GM23338 (cell line): Measurements from ENCODE around the gene FLNA. TPM values are rescaled to one million over a fixed set of nuclear protein-coding genes. Genes with fewer than 3 reads are reported as not detected.

Experiments used
- ATAC-seq: fragments of 200-7000 bp; cut with Tn5 transposase; 3 replicates; pipeline ENCODE4 v1.9.1; 2020
- DNase-seq: peaks from one replicate; pipeline ENCODE4 v3.0.0-alpha.2; 2015; ENCODE audit warnings: low spot score
- H2AFZ ChIP-seq: fragments of 200-600 bp; sonication (generic); 2 replicates; pipeline ENCODE4 v1.8.0; 2016; ENCODE audit warnings: antibody characterized with exemption, mild to moderate bottlenecking, moderate library complexity
- H3F3A ChIP-seq: fragments of 200-600 bp; sonication (generic); replicated peaks from 2 replicates; pipeline ENCODE4 v1.8.0; 2017; ENCODE audit warnings: antibody characterized with exemption, mixed run types, low read depth
- H3K27ac ChIP-seq: fragments of 200-600 bp; sonication (generic); 2 replicates; pipeline ENCODE4 v1.6.1; 2016; ENCODE audit warnings: low read depth
- H3K27me3 ChIP-seq: fragments of 200-600 bp; sonication (generic); 2 replicates; pipeline ENCODE4 v1.8.0; 2016; ENCODE audit warnings: mild to moderate bottlenecking, mixed run types, moderate library complexity; ENCODE audit not compliant: insufficient read depth
- H3K36me3 ChIP-seq: fragments of 200-600 bp; sonication (generic); 2 replicates; pipeline ENCODE4 v1.8.0; 2016; ENCODE audit warnings: mild to moderate bottlenecking; ENCODE audit not compliant: insufficient read depth
- H3K4me1 ChIP-seq: fragments of 200-600 bp; sonication (generic); 2 replicates; pipeline ENCODE4 v1.8.0; 2016; ENCODE audit warnings: mild to moderate bottlenecking, moderate library complexity; ENCODE audit not compliant: insufficient read depth
- H3K4me2 ChIP-seq: fragments of 200-600 bp; sonication (generic); 2 replicates; pipeline ENCODE4 v1.7.1; 2017; ENCODE audit warnings: mixed run types
- H3K4me3 ChIP-seq: fragments of 200-600 bp; sonication (generic); 2 replicates; pipeline ENCODE4 v1.6.1; 2016; ENCODE audit warnings: mixed run types
- H3K79me2 ChIP-seq: fragments of 200-600 bp; sonication (generic); replicated peaks from 2 replicates; pipeline ENCODE4 v1.8.0; 2017; ENCODE audit warnings: mild to moderate bottlenecking; ENCODE audit not compliant: insufficient read depth
- H3K9me2 ChIP-seq: fragments of 200-600 bp; sonication (generic); 2 replicates; pipeline ENCODE4 v1.8.0; 2017; ENCODE audit not compliant: insufficient read depth
- H4K20me1 ChIP-seq: fragments of 200-600 bp; sonication (generic); replicated peaks from 2 replicates; pipeline ENCODE4 v1.8.0; 2017; ENCODE audit warnings: mild to moderate bottlenecking; ENCODE audit not compliant: insufficient read depth
- H3K27ac Mint-ChIP-seq: 2 replicates; pipeline ENCODE4 v1.8.0; 2020; ENCODE audit warnings: inconsistent platforms, mild to moderate bottlenecking, moderate library complexity, mixed read lengths
- H3K27me3 Mint-ChIP-seq: 3 replicates; pipeline ENCODE4 v1.8.0; 2022; ENCODE audit warnings: low read depth, mild to moderate bottlenecking, moderate library complexity, mixed read lengths, inconsistent platforms; ENCODE audit not compliant: insufficient read depth, poor library complexity
- H3K36me3 Mint-ChIP-seq: 3 replicates; pipeline ENCODE4 v1.8.0; 2021; ENCODE audit warnings: low read depth, mild to moderate bottlenecking, inconsistent platforms, moderate library complexity, mixed read lengths
- H3K4me1 Mint-ChIP-seq: 3 replicates; pipeline ENCODE4 v1.8.0; 2020; ENCODE audit warnings: mild to moderate bottlenecking, inconsistent platforms, mixed read lengths
- H3K4me3 Mint-ChIP-seq: 3 replicates; pipeline ENCODE4 v1.8.0; 2021; ENCODE audit warnings: moderate library complexity, mild to moderate bottlenecking, inconsistent platforms, mixed read lengths
- H3K9me3 Mint-ChIP-seq: 3 replicates; pipeline ENCODE4 v1.8.0; 2020; ENCODE audit warnings: moderate library complexity, mild to moderate bottlenecking, inconsistent platforms, mixed read lengths
- EZH2 ChIP-seq: fragments of 200-600 bp; sonication (generic); IDR thresholded peaks from one replicate; pipeline ENCODE4 v1.8.0; 2017; ENCODE audit warnings: antibody characterized with exemption, mild to moderate bottlenecking, low read depth; ENCODE audit not compliant: unreplicated experiment
- EZH2phosphoT487 ChIP-seq: fragments of 200-600 bp; sonication (generic); IDR thresholded peaks from one replicate; pipeline ENCODE4 v1.8.1; 2018; ENCODE audit warnings: antibody characterized with exemption; ENCODE audit not compliant: unreplicated experiment
- POLR2AphosphoS5 ChIP-seq: IDR thresholded peaks from 2 replicates; pipeline ENCODE4 v1.6.1; 2016; ENCODE audit warnings: antibody characterized with exemption, low read depth
- REST ChIP-seq: IDR thresholded peaks from one replicate; pipeline ENCODE4 v1.6.1; 2018; ENCODE audit warnings: antibody characterized with exemption; ENCODE audit not compliant: unreplicated experiment
- STAT1 ChIP-seq: IDR thresholded peaks from one replicate; pipeline ENCODE4 v1.6.1; 2016; ENCODE audit warnings: antibody characterized with exemption; ENCODE audit not compliant: unreplicated experiment
- polyA plus RNA-seq: library from polyadenylated mRNA; unstranded; fragments of >200 nt; fragmentation: Nextera tagmentation; extraction: Ambion mirVana; gene quantifications from 2 replicates; pipeline ENCODE4 v1.2.1, GENCODE V29; 2016
- total RNA-seq: library from RNA; depleted of rRNA; stranded (reverse); fragments of >200 nt; shearing (Covaris generic); gene quantifications from 2 replicates; pipeline ENCODE4 v1.2.3, GENCODE V29; 2014

Gene FLNA
- total and polyA plus RNA-seq, 2 experiments from 2014 or later, result 579 to 1,445 TPM

- peaks cover 6% of the 10 kb centered on the region; the same call in 1 of the 3 replicates for H3K4me1 Mint-ChIP-seq
- no peaks in the 10 kb centered on the region for H3K27me3 ChIP-seq
- no peak overlapping the region for H2AFZ ChIP-seq
- H3K27me3 Mint-ChIP-seq, result peaks cover 20% of the 10 kb centered on the region
- H3K36me3 Mint-ChIP-seq, result peaks cover 41% of the 10 kb centered on the region
- H4K20me1 ChIP-seq, result peaks cover 6% of the 10 kb centered on the region
- H3F3A ChIP-seq, result 0 out of 2 replicates have a peak, but pooled peaks cover 7% of the 10 kb centered on the region
- peak overlapping the region; percentile 84 for H3K4me3 ChIP-seq
- H3K4me3 Mint-ChIP-seq, result peak overlapping the region; percentile 91
- 0 out of 2 replicates have a peak, but pooled peaks cover 4% of the 10 kb centered on the region for H3K4me1 ChIP-seq
- peak overlapping the region; percentile 88 for H3K4me2 ChIP-seq
- ATAC-seq (no peak), DNase-seq (no peak)
- peaks cover 5% of the 10 kb centered on the region; the same call in 2 of the 3 replicates for H3K9me3 Mint-ChIP-seq
- TF ChIP-seq EZH2phosphoT487 (no peak), STAT1 (no peak)
- H3K9me2 ChIP-seq, result no peaks in the 10 kb centered on the region
- no peaks in the 10 kb centered on the region for H3K36me3 ChIP-seq
- peaks cover 49% of the 10 kb centered on the region for H3K79me2 ChIP-seq
- H3K27ac ChIP-seq, result peak overlapping the region; percentile 95
- peak overlapping the region; percentile 99 for H3K27ac Mint-ChIP-seq
Measured at GRCh38 chrX:154370300-154371016, 4.0 kb downstream of the FLNA start.

GRCh38 chrX:154369449-154370299 lies 4.8 kb downstream of the FLNA start:
- Mint-ChIP-seq H3K9me3 (peaks cover 5% of the 10 kb centered on the region; the same call in 2 of the 3 replicates), H3K27ac (peak overlapping the region; percentile 99), H3K36me3 (peaks cover 48% of the 10 kb centered on the region), H3K4me3 (peak overlapping the region; percentile 91), H3K27me3 (peaks cover 23% of the 10 kb centered on the region), H3K4me1 (peaks cover 6% of the 10 kb centered on the region; the same call in 1 of the 3 replicates)
- peaks cover 6% of the 10 kb centered on the region for H4K20me1 ChIP-seq
- DNase-seq (peak; percentile 82), ATAC-seq (peak; percentile 9)
- H3K4me3 ChIP-seq, result peak overlapping the region; percentile 84
- peak overlapping the region; percentile 88 for H3K4me2 ChIP-seq
- 0 out of 2 replicates have a peak, but pooled peaks cover 7% of the 10 kb centered on the region for H3F3A ChIP-seq
- H3K27ac ChIP-seq, result peak overlapping the region; percentile 95
- no peak overlapping the region for H2AFZ ChIP-seq
- no peaks in the 10 kb centered on the region for H3K27me3 ChIP-seq
- no peak for TF ChIP-seq EZH2
- peak; percentile 46 for TF ChIP-seq POLR2AphosphoS5
- TF ChIP-seq REST, result peak; percentile 2
- no peaks in the 10 kb centered on the region for H3K36me3 ChIP-seq
- no peaks in the 10 kb centered on the region for H3K9me2 ChIP-seq
- peaks cover 49% of the 10 kb centered on the region for H3K79me2 ChIP-seq
- 0 out of 2 replicates have a peak, but pooled peaks cover 4% of the 10 kb centered on the region for H3K4me1 ChIP-seq
